ENCODE measurements around the gene PLXDC2. TPM values are rescaled to one million over a fixed set of nuclear protein-coding genes. Genes with fewer than 3 reads are reported as not detected.

The PLXDC2 gene
- total and polyA plus RNA-seq, 10 donors, result 1.8 to 50.4 (median 29.7) TPM

- H3K27ac ChIP-seq, result no peak overlapping the region
- 32 to 48% (median 39%) methylated on average over 1 of the region's 1 CpG for WGBS, 5 donors
- intact Hi-C loops (cut with DNase I; ENCODE audit: low total_unique reads), result no loop called here
These were observed 157.9 kb downstream of the PLXDC2 start for GRCh38 chr10:19974138-19974537.

GRCh38 chr10:19974554-19974953, 158.3 kb downstream of the PLXDC2 start:
- Histone ChIP-seq H3K4me3 (no peak overlapping the region), H3K4me1 (no peaks in the 10 kb centered on the region), H3K36me3 (no peaks in the 10 kb centered on the region), H3K9me3 (peaks cover 0 to 11% (median 7%) of the 10 kb centered on the region in 8 donors), H3K27ac (no peak overlapping the region), H3K27me3 (replicated peaks in 1 of 7) (no peaks in the 10 kb centered on the region)
- TF ChIP-seq POLR2A (IDR thresholded peaks at IDR 0.05) (no peak), POLR2AphosphoS5 (IDR thresholded peaks at IDR 0.05) (no peak), CTCF (IDR thresholded peaks at IDR 0.05 in 8 of 11, conservative IDR thresholded peaks at IDR 0.05 in 3 of 11) (no peak)
- intact Hi-C loops (cut with DNase I; ENCODE audit: low total_unique reads), result no loop called here
- 81 to 96% (median 92%) methylated on average over 2 of the region's 2 CpGs for WGBS, 5 donors
- DNase-seq, result no peak

More at GRCh38 chr10:19974138-19974537, 157.9 kb downstream of the PLXDC2 start:
- no peak for DNase-seq
- H3K36me3 ChIP-seq, result no peaks in the 10 kb centered on the region
- H3K4me3 ChIP-seq, result no peak overlapping the region
- no peak for TF ChIP-seq POLR2AphosphoS5 (IDR thresholded peaks at IDR 0.05)
- TF ChIP-seq POLR2A (IDR thresholded peaks at IDR 0.05), result no peak
- TF ChIP-seq CTCF (IDR thresholded peaks at IDR 0.05 in 8 of 11, conservative IDR thresholded peaks at IDR 0.05 in 3 of 11), result no peak
- peaks cover 0 to 11% (median 7%) of the 10 kb centered on the region in 8 donors for H3K9me3 ChIP-seq
- no peaks in the 10 kb centered on the region for H3K27me3 ChIP-seq (replicated peaks in 1 of 7)
- H3K4me1 ChIP-seq, result no peaks in the 10 kb centered on the region

GRCh38 chr10:19977097-19977521, 160.9 kb downstream of the PLXDC2 start:
- H3K27ac ChIP-seq, result no peak overlapping the region
- TF ChIP-seq POLR2A (IDR thresholded peaks at IDR 0.05), result no peak
- TF ChIP-seq POLR2AphosphoS5 (IDR thresholded peaks at IDR 0.05), result no peak
- no peak for TF ChIP-seq CTCF (IDR thresholded peaks at IDR 0.05 in 8 of 11, conservative IDR thresholded peaks at IDR 0.05 in 3 of 11)
- 86 to 98% (median 92%) methylated on average over 3 of the region's 3 CpGs for WGBS, 5 donors

GRCh38 chr10:19979628-19980027, 163.4 kb downstream of the PLXDC2 start:
- Histone ChIP-seq H3K27me3 (replicated peaks in 1 of 7) (no peaks in the 10 kb centered on the region), H3K4me1 (no peaks in the 10 kb centered on the region), H3K4me3 (no peak overlapping the region), H3K36me3 (no peaks in the 10 kb centered on the region), H3K27ac (no peak overlapping the region), H3K9me3 (peaks cover 0 to 11% (median 7%) of the 10 kb centered on the region in 8 donors)
- TF ChIP-seq POLR2A (IDR thresholded peaks at IDR 0.05) (no peak), CTCF (IDR thresholded peaks at IDR 0.05 in 8 of 11, conservative IDR thresholded peaks at IDR 0.05 in 3 of 11) (no peak), POLR2AphosphoS5 (IDR thresholded peaks at IDR 0.05) (no peak)
- no peak for DNase-seq
- intact Hi-C loops (cut with DNase I; ENCODE audit: low total_unique reads), result no loop called here
- 78 to 92% (median 83%) methylated on average over 6 of the region's 6 CpGs for WGBS, 5 donors

More at GRCh38 chr10:19977097-19977521, 160.9 kb downstream of the PLXDC2 start:
- Histone ChIP-seq H3K4me1 (no peaks in the 10 kb centered on the region), H3K4me3 (no peak overlapping the region), H3K9me3 (peaks cover 0 to 11% (median 7%) of the 10 kb centered on the region in 8 donors), H3K27me3 (replicated peaks in 1 of 7) (no peaks in the 10 kb centered on the region), H3K36me3 (no peaks in the 10 kb centered on the region)
- DNase-seq, result no peak
- intact Hi-C loops (cut with DNase I; ENCODE audit: low total_unique reads), result no loop called here
